Epithelial cell of esophagus (primary cell): ENCODE results near the gene PCDHB1.
A peak's percentile ranks its signal among the peaks of the same experiment; 100 is the strongest.

ENCODE experiments used
- DNase-seq: peaks from one replicate; pipeline ENCODE4 v3.0.0; 2010; ENCODE audit warnings: low read depth
- H3K4me3 ChIP-seq: 2 replicates; pipeline ENCODE4 v1.5.1; 2011; ENCODE audit warnings: mild to moderate bottlenecking, low read length, control low read depth
- TF ChIP-seq, protein P1 (sequence below): IDR thresholded peaks from 2 replicates; pipeline ENCODE4 v1.5.1; 2011; ENCODE audit warnings: low read depth, mild to moderate bottlenecking, low read length, control low read depth, inconsistent platforms; ENCODE audit not compliant: insufficient read depth; ENCODE audit errors: missing control alignments

Gene PCDHB1

DNA sequence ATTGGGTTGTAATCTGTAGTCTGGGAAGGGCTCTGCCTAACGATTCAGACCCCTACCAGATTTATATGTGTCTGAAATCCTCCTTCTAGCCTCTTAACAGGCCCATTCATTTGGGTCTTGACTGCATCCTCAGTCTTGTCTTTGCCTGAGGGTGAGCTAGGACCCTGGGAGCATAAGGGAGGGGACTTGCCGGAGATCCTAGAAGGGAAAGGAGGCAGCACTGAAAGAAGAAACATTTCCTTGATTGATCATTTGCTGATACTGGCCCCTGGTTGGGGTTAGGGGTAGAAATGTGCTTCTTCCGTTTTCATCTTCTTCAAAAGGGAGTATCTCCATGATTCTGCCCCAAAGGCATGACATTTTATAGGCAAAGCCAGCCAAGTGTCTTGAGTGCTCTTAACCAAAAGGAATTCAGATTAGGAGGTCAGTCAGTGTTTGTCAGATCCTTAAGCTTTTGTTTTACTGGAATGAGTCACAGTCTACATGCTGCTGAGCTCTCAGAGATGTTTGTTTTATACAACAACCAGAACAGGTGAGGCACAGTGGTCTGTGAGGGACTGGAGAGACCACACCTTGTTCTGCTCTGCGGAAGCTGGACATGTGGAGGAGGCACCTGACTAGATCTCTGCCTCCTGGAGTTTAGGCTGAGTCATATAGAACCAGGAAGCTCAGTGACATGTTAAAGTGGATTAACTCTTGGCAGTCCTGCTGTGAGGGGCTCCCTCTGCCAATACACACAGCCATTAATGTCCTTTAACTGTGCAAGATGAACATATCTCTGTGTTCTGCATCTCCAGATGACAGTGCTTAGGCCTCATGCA, 47.2 kb upstream of the PCDHB1 start:
- H3K4me3 ChIP-seq: no peak overlapping the region
- peak; percentile 93 for DNase-seq
- TF ChIP-seq, protein P1, sequence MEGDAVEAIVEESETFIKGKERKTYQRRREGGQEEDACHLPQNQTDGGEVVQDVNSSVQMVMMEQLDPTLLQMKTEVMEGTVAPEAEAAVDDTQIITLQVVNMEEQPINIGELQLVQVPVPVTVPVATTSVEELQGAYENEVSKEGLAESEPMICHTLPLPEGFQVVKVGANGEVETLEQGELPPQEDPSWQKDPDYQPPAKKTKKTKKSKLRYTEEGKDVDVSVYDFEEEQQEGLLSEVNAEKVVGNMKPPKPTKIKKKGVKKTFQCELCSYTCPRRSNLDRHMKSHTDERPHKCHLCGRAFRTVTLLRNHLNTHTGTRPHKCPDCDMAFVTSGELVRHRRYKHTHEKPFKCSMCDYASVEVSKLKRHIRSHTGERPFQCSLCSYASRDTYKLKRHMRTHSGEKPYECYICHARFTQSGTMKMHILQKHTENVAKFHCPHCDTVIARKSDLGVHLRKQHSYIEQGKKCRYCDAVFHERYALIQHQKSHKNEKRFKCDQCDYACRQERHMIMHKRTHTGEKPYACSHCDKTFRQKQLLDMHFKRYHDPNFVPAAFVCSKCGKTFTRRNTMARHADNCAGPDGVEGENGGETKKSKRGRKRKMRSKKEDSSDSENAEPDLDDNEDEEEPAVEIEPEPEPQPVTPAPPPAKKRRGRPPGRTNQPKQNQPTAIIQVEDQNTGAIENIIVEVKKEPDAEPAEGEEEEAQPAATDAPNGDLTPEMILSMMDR: no peak

DNA sequence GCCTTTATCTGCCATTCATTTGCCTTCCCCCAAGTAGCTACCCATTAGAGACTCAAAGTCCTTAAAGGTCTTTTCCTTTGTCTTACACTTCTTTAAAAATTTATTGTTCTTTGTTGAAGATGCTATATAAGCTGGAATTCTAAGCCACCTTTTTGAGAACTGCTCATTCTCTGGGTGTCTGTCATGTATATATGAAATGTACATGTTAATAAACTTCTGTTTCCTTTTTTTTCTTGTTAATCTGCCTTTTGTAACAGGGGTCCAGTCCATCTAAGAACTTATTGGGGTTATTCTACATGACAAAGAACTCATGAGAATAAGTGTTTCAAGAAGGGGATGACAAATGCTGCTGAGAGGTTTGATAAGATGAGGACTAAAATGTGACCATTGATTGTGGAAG, 43.4 kb upstream of the PCDHB1 start:
- TF ChIP-seq, protein P1: no peak
- no peak for DNase-seq
- H3K4me3 ChIP-seq: no peak overlapping the region

DNA sequence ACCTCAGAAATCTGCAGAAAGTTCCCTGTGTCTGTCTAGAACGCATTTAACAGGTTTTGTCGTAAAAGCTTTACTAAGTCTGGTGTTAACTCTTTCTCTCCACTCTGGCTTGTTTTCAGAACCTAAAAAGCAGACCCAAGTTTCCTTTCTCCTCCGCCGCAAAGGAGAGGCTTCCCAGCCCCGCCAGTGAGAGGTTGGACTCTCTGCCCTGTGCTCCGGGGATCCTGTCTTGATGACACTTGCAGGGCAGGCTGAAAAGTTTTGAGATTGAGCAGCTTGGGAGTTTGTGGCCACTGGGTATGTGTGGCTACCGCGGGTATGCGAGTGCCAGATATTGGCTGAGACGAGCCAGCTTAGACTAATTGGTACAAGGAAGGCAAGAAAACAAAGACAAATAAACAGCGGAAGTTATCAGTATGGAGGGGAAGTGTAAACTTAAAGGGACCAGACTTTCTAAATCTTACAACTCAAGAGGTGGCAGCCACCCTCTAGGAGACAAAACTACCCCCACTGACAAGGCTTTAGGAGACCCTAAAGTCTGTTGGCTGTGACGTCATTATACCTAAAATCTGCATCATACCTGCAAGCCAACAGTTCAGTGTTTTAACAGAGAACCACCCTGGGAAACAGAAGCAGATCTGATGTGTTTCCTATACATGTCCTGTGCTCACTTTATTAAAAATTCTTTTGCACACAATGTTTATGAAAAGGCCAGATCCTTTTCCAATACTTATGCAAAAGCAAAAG, 41.0 kb upstream of the PCDHB1 start:
- TF ChIP-seq, protein P1: no peak
- H3K4me3 ChIP-seq: no peak overlapping the region
- DNase-seq: no peak

DNA sequence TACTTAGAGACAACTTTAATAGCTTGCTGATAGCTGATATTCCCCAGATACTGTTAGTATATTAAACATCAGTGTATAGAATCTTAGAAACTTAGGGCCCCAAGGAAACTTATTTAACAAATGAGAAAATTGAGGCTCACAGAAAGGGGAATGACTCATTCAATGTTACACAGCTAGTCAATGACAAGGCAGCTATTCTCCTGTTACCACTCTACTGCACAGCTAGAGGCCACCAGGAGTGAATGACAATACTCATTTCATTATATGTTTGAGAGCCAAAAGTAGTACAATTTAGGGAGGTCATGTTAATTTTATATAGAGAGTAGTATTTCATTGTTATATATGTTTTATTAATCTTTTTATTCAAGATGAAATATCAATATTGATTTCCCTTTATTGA, 33.2 kb upstream of the PCDHB1 start:
- TF ChIP-seq, protein P1: no peak
- DNase-seq: peak; percentile 5
- no peak overlapping the region for H3K4me3 ChIP-seq

DNA sequence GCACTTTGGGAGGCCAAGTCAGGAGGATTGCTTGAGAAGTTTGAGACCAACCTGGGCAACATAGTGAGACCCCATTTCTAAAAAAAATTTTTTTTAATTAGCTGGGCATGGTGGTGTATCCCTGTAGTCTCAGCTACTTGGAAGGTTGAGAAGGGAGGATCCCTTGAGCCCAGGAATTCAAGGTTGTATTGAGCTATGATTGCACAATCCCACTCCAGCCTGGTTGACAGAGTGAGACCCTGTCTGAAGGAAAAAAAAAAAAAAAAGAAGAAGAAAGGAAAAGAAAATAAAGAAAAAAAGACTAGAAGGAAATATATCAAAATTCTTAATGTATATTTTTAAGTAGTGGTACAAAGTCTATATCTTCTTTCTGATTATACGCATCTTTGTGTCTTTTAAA, 28.8 kb upstream of the PCDHB1 start:
- TF ChIP-seq, protein P1: no peak
- DNase-seq: no peak

DNA sequence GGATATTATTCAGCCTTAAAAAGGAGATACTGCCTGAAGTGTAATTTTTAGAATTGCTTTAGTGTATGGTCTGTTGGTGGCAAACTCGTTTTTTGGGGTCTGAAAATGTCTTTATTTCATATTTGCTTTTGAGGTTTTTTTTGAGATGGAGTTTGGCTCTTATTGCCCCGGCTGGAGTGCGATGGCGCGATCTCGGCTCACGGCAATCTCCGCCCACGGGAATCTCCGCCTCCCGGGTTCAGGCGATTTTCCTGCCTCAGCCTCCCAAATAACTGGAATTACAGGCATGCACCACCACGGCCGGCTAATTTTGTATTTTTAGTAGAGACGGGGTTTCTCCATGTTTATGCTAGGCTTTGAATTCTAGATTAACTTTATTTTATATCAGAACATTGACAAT, 20.2 kb upstream of the PCDHB1 start:
- DNase-seq: no peak
- no peak overlapping the region for H3K4me3 ChIP-seq
- TF ChIP-seq, protein P1: no peak

More for the DNA sequence above, 28.8 kb upstream of the PCDHB1 start:
- H3K4me3 ChIP-seq: no peak overlapping the region
